H9 (cell line): ENCODE results near the gene CENPL. TPM values are rescaled to one million over a fixed set of nuclear protein-coding genes. Genes with fewer than 3 reads are reported as not detected.

Experiments
- DNase-seq: peaks from one replicate; pipeline ENCODE4 v3.0.0-alpha.2; 2017
- H2AFZ ChIP-seq: one replicate; pipeline ENCODE4 v1.6.1; 2013; ENCODE audit warnings: mild to moderate bottlenecking, low read length, control low read depth, moderate library complexity
- H2AK5ac ChIP-seq: 2 replicates; pipeline ENCODE4 v1.6.1; 2013; ENCODE audit warnings: low read length, control low read depth, mixed read lengths; ENCODE audit not compliant: insufficient read length
- H2BK120ac ChIP-seq: one replicate; pipeline ENCODE4 v1.6.1; 2013; ENCODE audit warnings: low read depth, mild to moderate bottlenecking, low read length, control low read depth, inconsistent platforms; ENCODE audit not compliant: poor library complexity, severe bottlenecking
- H2BK12ac ChIP-seq: 2 replicates; pipeline ENCODE4 v1.6.1; 2013; ENCODE audit warnings: low read length, control low read depth, mixed read lengths, low read depth; ENCODE audit not compliant: insufficient read length
- H2BK15ac ChIP-seq: 2 replicates; pipeline ENCODE4 v1.6.1; 2013; ENCODE audit warnings: low read depth, low read length, control low read depth
- H2BK20ac ChIP-seq: one replicate; pipeline ENCODE4 v1.6.1; 2013; ENCODE audit warnings: low read depth, mild to moderate bottlenecking, low read length, control low read depth, inconsistent platforms; ENCODE audit not compliant: poor library complexity, severe bottlenecking
- H2BK5ac ChIP-seq: 2 replicates; pipeline ENCODE4 v1.6.1; 2013; ENCODE audit warnings: low read length, control low read depth, mixed read lengths; ENCODE audit not compliant: insufficient read length
- H3K14ac ChIP-seq: 2 replicates; pipeline ENCODE4 v1.6.1; 2013; ENCODE audit warnings: low read length, control low read depth; ENCODE audit not compliant: insufficient read depth
- H3K18ac ChIP-seq: 2 replicates; pipeline ENCODE4 v1.6.1; 2013; ENCODE audit warnings: low read depth, mild to moderate bottlenecking, mixed read lengths, low read length, control low read depth; ENCODE audit not compliant: insufficient read length
- H3K23ac ChIP-seq: 2 replicates; pipeline ENCODE4 v1.6.1; 2013; ENCODE audit warnings: low read length, control low read depth, mixed read lengths, low read depth; ENCODE audit not compliant: insufficient read length
- H3K23me2 ChIP-seq: 2 replicates; pipeline ENCODE4 v1.6.1; 2013; ENCODE audit warnings: low read depth, mild to moderate bottlenecking, mixed read lengths, low read length, control low read depth; ENCODE audit not compliant: insufficient read length, poor library complexity, severe bottlenecking
- H3K27ac ChIP-seq: 2 replicates; pipeline ENCODE4 v1.5.1; 2013; ENCODE audit warnings: low read length, control low read depth, mixed read lengths, low read depth; ENCODE audit not compliant: insufficient read length
- H3K27me3 ChIP-seq: 2 replicates; pipeline ENCODE4 v1.6.1; 2013; ENCODE audit warnings: low read length, control low read depth, inconsistent platforms; ENCODE audit not compliant: insufficient read depth
- H3K4ac ChIP-seq: 2 replicates; pipeline ENCODE4 v1.6.1; 2013; ENCODE audit warnings: low read depth, mild to moderate bottlenecking, control low read depth, inconsistent platforms, low read length, moderate library complexity
- H3K4me1 ChIP-seq: 2 replicates; pipeline ENCODE4 v1.6.1; 2013; ENCODE audit warnings: low read length, control low read depth, inconsistent platforms; ENCODE audit not compliant: insufficient read depth
- H3K4me2 ChIP-seq: 2 replicates; pipeline ENCODE4 v1.6.1; 2013; ENCODE audit warnings: low read length, control low read depth, mixed read lengths; ENCODE audit not compliant: insufficient read length, insufficient read depth
- H3K56ac ChIP-seq: 2 replicates; pipeline ENCODE4 v1.6.1; 2013; ENCODE audit warnings: low read depth, mild to moderate bottlenecking, mixed read lengths, low read length, control low read depth; ENCODE audit not compliant: insufficient read length
- H3K79me1 ChIP-seq: 2 replicates; pipeline ENCODE4 v1.6.1; 2013; ENCODE audit warnings: low read depth, mild to moderate bottlenecking, moderate library complexity, low read length, control low read depth, inconsistent platforms; ENCODE audit not compliant: insufficient read depth, poor library complexity, severe bottlenecking
- H3K79me2 ChIP-seq: 2 replicates; pipeline ENCODE4 v1.6.1; 2013; ENCODE audit warnings: low read length, control low read depth, inconsistent platforms; ENCODE audit not compliant: insufficient read depth
- H3K9ac ChIP-seq: 2 replicates; pipeline ENCODE4 v1.6.1; 2013; ENCODE audit warnings: low read length, control low read depth, mixed read lengths; ENCODE audit not compliant: insufficient read length; ENCODE audit errors: extremely low read depth
- H3K9me3 ChIP-seq: one replicate; pipeline ENCODE4 v1.6.1; 2013; ENCODE audit warnings: low read depth, low read length, inconsistent platforms; ENCODE audit not compliant: control insufficient read depth
- H3T11ph ChIP-seq: one replicate; pipeline ENCODE4 v1.6.1; 2013; ENCODE audit warnings: mild to moderate bottlenecking, low read length, control low read depth, inconsistent platforms
- H4K20me1 ChIP-seq: one replicate; pipeline ENCODE4 v1.6.1; 2013; ENCODE audit not compliant: control insufficient read depth, insufficient read length, insufficient read depth
- H4K5ac ChIP-seq: 2 replicates; pipeline ENCODE4 v1.6.1; 2013; ENCODE audit warnings: low read depth, mild to moderate bottlenecking, mixed read lengths, low read length, control low read depth; ENCODE audit not compliant: insufficient read length
- H4K8ac ChIP-seq: replicated peaks from 2 replicates; pipeline ENCODE4 v1.6.1; 2013; ENCODE audit warnings: low read length, control low read depth, mixed read lengths, low read depth; ENCODE audit not compliant: insufficient read length
- H4K91ac ChIP-seq: 2 replicates; pipeline ENCODE4 v1.6.1; 2013; ENCODE audit warnings: low read depth, mild to moderate bottlenecking, moderate library complexity, mixed read lengths, low read length, control low read depth; ENCODE audit not compliant: insufficient read length
- H3K27ac Mint-ChIP-seq, 3 experiments: 2 replicates in 2 of 3; 3 replicates in 1 of 3; pipeline ENCODE4 v1.8.0; 2020 to 2021; ENCODE audit warnings: mixed read lengths in 3 of 3, mild to moderate bottlenecking in 1 of 3, moderate library complexity in 1 of 3
- H3K27me3 Mint-ChIP-seq: 2 replicates; pipeline ENCODE4 v1.8.0; 2021; ENCODE audit warnings: low read depth, mild to moderate bottlenecking, moderate library complexity, mixed read lengths
- H3K36me3 Mint-ChIP-seq, 3 experiments: 2 replicates in 2 of 3; 3 replicates in 1 of 3; pipeline ENCODE4 v1.8.0; 2020 to 2021; ENCODE audit warnings: low read depth in 3 of 3, mixed read lengths in 3 of 3; ENCODE audit not compliant: insufficient read depth in 1 of 3
- H3K4me1 Mint-ChIP-seq, 2 experiments: 2 replicates each; pipeline ENCODE4 v1.8.0; 2020; ENCODE audit warnings: mixed read lengths in 2 of 2
- H3K4me3 Mint-ChIP-seq, 2 experiments: 2 replicates in 1 of 2; 3 replicates in 1 of 2; pipeline ENCODE4 v1.8.0; 2020 to 2021; ENCODE audit warnings: mild to moderate bottlenecking in 2 of 2, mixed read lengths in 2 of 2, moderate library complexity in 1 of 2
- H3K9me3 Mint-ChIP-seq, 2 experiments: 2 replicates in 1 of 2; 3 replicates in 1 of 2; pipeline ENCODE4 v1.8.0; 2020; ENCODE audit warnings: mild to moderate bottlenecking in 2 of 2, mixed read lengths in 2 of 2, moderate library complexity in 1 of 2
- CTCF ChIP-seq: fragments of 200-600 bp; sonication (generic); conservative IDR thresholded peaks from 3 replicates; pipeline ENCODE4 v1.8.0; 2021; ENCODE audit warnings: antibody characterized with exemption, mild to moderate bottlenecking
- WGBS: extraction: QIAGEN DNeasy Blood & Tissue Kit; methylation state at CpG from one replicate; pipeline ENCODE4 v1.1.7; 2013; ENCODE audit warnings: missing lambda C conversion rate, low lambda C conversion rate, mixed read lengths; ENCODE audit not compliant: insufficient read length; ENCODE audit errors: extremely low coverage; 5-methylcytosine and 5-hydroxymethylcytosine counted together
- total RNA-seq: library from RNA; stranded (reverse); gene quantifications from 2 replicates; pipeline ENCODE4 v1.2.1, GENCODE V29; 2021

Gene CENPL
- total RNA-seq, 1 experiment from 2014 or later, result 14.4 TPM

GRCh38 chr1:173784997-173785396 is 39.7 kb downstream of the CENPL start:
- no peak overlapping the region for H3K14ac ChIP-seq
- no peak overlapping the region for H3K27ac ChIP-seq
- H4K91ac ChIP-seq, result no peak overlapping the region
- no peak overlapping the region for H3K9ac ChIP-seq
- H3K23ac ChIP-seq, result no peak overlapping the region
- H4K5ac ChIP-seq, result no peak overlapping the region
- no peak overlapping the region for H2BK120ac ChIP-seq
- H3K79me2 ChIP-seq, result no peaks in the 10 kb centered on the region
- H4K20me1 ChIP-seq, result no peaks in the 10 kb centered on the region
- H3K56ac ChIP-seq, result no peak overlapping the region
- no peaks in the 10 kb centered on the region for H3K23me2 ChIP-seq
- H2BK15ac ChIP-seq, result no peak overlapping the region
- H3K27me3 ChIP-seq, result no peaks in the 10 kb centered on the region
- H4K8ac ChIP-seq, result no peak overlapping the region
- H3T11ph ChIP-seq, result no peak overlapping the region
- H2AFZ ChIP-seq, result no peak overlapping the region
- no peak overlapping the region for H2BK20ac ChIP-seq
- H3K4me1 ChIP-seq, result no peaks in the 10 kb centered on the region
- Mint-ChIP-seq H3K9me3 (no peaks in the 10 kb centered on the region), H3K4me3 (no peak overlapping the region), H3K27ac (no peak overlapping the region), H3K4me1 (no peaks in the 10 kb centered on the region), H3K36me3 (peaks cover 2 to 24% (median 4%) of the 10 kb centered on the region in 3 experiments; a peak in 4 of 7 replicates), H3K27me3 (no peaks in the 10 kb centered on the region)
- H2BK5ac ChIP-seq, result no peak overlapping the region
- no peaks in the 10 kb centered on the region for H3K9me3 ChIP-seq
- no peak overlapping the region for H3K4me2 ChIP-seq
- DNase-seq, result no peak
- no peak overlapping the region for H3K18ac ChIP-seq
- no peaks in the 10 kb centered on the region for H3K79me1 ChIP-seq
- WGBS, result no CpG with 5 or more reads among the region's 7 CpGs
- no peak overlapping the region for H2BK12ac ChIP-seq
- TF ChIP-seq CTCF, result no peak
- H3K4ac ChIP-seq, result no peak overlapping the region
- H2AK5ac ChIP-seq, result no peak overlapping the region
